HG02642 (cell line): ENCODE data around the gene UROC1.

Source experiments
- ATAC-seq: cut with Tn5 transposase; IDR thresholded peaks from one replicate; pipeline ENCODE4 v1.9.1; 2021; ENCODE audit warnings: mild to moderate bottlenecking; ENCODE audit not compliant: unreplicated experiment, poor library complexity

UROC1 gene

GRCh38 chr3:126519506-126520455, 2.2 kb upstream of the UROC1 start:
- no peak for ATAC-seq

- ATAC-seq, result no peak
These were observed 1.2 kb upstream of the UROC1 start for GRCh38 chr3:126518779-126519177.

GRCh38 chr3:126517986-126518778, 609 bp upstream of the UROC1 start:
- no peak for ATAC-seq

DNA sequence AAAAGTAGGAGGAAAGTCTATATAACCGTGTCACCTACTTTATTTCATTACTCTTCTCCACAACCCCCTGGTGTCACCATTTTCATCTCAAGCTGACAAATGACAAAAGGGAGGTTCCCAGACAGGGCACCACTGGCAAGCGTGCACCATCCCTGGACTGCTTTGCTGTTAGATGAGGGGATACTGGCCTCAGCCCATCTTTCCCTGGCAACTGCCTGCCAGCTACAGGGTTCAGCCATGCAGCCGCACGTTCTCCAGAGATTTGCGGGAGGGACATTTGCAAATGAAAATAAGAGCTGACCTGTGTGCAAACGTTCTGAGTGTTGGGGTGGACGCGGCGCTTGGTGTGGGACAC, 660 bp downstream of the UROC1 start:
- no peak for ATAC-seq

DNA sequence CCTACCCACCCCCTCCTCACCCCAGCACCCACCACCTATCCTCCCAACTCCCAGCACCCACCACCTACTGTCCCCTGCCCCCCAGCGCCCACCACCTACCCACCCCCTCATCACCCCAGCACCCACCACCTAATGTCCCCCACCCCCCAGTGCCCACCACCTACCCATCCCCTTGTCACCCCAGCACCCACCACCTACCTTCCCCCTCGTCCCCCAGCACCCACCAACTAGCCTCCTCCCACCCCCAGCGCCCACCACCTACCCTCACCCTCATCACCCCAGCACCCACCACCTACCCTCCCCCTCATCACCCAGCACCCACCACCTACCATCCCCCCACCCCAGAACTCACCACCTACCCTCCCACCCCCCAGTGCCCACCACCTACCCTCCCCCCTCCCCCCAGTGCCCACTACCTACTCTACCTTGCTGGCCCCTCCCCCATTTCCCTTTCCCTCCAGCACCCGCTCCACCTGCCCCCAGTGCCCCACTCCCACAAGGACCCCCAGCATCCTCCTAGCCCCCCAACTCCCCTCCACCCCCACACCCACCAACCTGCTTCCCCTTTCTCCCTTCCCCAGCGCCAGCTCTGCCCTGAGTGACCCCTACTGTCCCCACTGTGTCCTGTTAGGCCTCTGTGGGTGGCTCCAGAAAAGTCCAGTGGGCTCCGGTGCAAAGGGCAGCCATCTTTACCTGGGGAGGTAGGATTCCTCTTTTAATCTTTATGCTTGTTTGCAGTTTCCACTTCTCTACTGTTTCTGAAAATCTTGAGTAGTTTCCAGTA, 1.2 kb downstream of the UROC1 start:
- no peak for ATAC-seq

DNA sequence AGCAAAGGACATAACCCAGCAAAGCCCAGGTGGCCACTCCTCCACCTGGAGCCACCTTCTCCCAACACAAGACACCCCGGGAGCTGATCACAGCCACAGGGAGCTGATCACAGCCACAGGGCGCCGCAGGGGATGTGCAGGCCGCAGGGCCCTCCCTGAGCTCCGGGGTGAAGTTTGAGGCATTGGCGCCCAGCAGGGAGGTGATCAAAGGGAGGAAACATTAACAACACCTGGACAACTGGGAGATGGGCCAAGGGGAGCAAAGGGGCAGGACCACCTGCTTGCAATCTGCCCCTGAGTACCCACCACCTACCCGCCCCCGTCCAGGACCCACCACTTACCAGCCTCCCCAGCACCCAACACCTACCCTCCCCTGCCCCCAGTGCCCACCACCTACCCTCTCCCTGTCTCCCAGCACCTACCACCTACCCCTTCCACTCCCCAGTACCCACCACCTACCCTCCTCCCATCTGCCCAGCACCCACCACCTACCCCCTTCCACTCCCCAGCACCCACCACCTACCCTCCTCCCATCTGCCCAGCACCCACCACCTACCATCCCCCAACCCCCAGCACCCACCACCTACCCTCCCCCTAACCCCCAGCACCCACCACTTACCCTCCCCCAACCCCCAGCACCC, 2.4 kb downstream of the UROC1 start:
- no peak for ATAC-seq

- ATAC-seq, result no peak
These were observed 3.4 kb downstream of the UROC1 start for GRCh38 chr3:126514161-126514560.

GRCh38 chr3:126512916-126513650, 4.5 kb downstream of the UROC1 start:
- no peak for ATAC-seq

DNA sequence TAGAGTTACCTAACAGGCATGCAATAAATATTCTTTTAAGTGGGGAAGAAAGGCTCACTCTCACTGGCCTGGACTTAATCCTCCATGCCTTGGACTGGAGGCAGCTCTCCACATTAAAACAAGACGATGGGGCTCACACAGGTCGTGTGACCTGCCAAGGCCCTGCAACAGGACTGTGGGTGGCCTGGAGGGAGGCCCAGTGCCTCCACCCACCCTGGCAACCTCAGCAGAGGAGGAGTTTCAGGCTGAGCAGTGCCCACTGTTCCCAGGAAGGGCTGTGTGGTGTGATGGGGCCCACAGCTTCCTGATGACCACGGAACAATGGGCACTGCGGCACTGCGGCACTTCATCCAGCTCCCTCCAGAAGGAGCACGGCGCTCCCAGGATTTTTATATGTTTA, 5.5 kb downstream of the UROC1 start:
- ATAC-seq, result no peak

DNA sequence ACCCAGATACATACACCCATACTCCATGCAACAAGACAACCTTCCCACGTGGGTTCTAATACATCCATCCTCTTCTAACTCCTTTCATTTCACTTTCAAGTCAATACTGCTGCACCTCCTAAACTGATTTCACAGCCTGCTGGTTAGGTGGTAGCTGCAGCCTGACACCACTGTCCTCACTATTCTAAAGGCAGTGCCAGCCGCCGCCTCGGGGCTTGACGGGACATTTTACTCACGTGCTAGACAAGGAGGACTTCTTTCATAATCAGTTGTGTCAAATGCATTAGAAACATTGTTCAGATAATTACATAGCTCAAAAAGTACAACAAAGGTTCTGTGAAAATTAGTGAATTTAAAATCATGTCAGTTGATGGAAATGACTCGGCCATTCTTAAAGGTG, 6.3 kb downstream of the UROC1 start:
- ATAC-seq, result no peak

DNA sequence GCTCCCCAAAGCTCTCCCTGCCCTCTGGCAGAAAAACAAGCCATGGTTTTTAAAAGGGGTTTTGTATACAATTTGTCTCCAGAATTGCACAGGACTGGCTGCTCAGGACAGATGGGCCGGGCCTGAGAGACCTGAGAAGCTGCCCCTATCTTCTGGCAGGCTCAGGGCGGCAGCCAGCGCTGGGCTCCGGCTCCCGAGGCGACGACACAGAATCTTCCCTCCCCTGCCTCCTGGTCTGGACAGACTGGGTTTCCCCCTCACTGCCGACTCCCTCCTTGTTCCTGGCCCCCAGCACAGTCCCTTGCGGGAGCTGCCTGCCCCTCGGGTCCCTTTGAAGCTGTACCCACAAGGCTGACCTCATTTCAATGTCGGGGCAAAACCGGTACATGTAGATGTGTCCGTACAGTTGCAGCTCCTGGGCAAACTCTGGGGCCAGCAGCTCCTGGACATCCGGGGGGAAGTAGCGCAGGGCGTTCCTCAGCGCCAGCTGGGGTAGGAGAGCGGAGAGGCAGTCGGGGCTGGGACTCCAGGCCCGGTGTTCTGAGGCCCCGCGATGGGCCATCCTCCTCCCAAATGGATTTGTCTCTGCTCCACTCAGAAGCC, 7.2 kb downstream of the UROC1 start:
- no peak for ATAC-seq

- no peak for ATAC-seq
These were observed 7.8 kb downstream of the UROC1 start for GRCh38 chr3:126509597-126510307.

- ATAC-seq, result no peak
These were observed 9.0 kb downstream of the UROC1 start for GRCh38 chr3:126508564-126508964.

DNA sequence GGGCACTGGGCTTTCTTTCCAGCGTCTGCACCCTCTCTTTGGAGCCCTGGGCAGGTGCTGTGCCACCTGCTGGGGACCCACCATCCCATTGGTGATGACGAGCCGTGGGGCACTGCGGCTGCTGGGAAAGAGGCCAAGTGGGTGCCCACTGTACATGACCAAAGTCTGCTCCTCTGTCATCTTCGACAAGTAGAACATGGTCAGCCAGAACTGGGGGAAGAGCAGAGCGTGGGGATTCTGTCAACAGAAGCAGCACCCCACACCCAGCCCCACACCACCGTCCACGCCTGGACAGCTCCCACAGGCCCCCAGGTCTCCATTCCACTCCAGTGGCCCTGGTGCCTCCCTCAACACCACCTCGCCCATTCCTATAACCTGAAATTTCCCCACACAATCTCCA, 9.7 kb downstream of the UROC1 start:
- no peak for ATAC-seq

GRCh38 chr3:126503701-126504100, 13.9 kb downstream of the UROC1 start:
- ATAC-seq, result no peak

GRCh38 chr3:126502656-126503055, 14.9 kb downstream of the UROC1 start:
- no peak for ATAC-seq

DNA sequence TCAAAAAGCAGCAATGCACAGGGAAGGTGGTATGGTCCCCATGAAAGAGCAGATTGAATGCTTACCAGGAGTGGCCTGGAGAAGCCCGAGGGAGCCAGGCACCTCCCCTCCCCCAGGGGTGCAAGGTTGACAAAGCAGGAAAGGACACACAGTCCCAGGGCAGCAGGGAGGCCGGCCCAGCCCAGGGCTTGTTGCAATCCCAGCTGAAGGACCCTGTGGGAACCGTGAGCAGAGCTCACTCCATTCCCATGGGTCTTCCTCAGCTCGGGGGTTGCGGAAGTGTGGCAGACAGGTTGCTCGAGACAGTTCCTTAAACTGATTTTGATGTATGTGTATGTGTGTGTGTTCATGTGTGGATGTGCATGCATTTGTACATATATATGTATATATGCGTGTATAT, 15.8 kb downstream of the UROC1 start:
- no peak for ATAC-seq

GRCh38 chr3:126501054-126501453, 16.5 kb downstream of the UROC1 start:
- ATAC-seq, result no peak

DNA sequence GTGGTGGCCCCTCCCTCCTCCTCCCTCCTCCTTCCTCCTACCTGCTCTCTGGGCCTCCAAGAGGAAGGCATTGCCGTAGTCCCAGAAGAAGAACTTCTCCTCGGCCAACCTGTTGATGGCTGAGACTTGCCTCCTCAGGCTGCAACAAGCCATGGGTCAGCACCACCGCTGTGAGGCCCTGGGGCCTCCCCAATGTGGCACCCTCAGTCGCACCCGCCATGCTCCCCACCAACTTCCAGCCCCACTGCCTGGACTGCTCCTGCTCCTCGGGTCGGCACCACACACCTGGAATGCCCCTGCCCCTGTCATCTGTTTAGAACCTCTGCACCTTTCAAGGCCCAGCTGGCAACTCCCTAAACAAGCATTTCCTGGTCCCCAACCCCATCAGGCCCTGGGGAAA, 17.6 kb downstream of the UROC1 start:
- ATAC-seq, result no peak
